ENCODE measurements around the gene SCRT2. TPM values are rescaled to one million over a fixed set of nuclear protein-coding genes. Genes with fewer than 3 reads are reported as not detected.
"Not testable (repeated sequence)": the region's sequence is repeated elsewhere in the genome, so short reads cannot be mapped to it uniquely, and the experiment has no call there.

The SCRT2 gene
- total RNA-seq, 1 donor from 2014 or later, result not detected

DNA sequence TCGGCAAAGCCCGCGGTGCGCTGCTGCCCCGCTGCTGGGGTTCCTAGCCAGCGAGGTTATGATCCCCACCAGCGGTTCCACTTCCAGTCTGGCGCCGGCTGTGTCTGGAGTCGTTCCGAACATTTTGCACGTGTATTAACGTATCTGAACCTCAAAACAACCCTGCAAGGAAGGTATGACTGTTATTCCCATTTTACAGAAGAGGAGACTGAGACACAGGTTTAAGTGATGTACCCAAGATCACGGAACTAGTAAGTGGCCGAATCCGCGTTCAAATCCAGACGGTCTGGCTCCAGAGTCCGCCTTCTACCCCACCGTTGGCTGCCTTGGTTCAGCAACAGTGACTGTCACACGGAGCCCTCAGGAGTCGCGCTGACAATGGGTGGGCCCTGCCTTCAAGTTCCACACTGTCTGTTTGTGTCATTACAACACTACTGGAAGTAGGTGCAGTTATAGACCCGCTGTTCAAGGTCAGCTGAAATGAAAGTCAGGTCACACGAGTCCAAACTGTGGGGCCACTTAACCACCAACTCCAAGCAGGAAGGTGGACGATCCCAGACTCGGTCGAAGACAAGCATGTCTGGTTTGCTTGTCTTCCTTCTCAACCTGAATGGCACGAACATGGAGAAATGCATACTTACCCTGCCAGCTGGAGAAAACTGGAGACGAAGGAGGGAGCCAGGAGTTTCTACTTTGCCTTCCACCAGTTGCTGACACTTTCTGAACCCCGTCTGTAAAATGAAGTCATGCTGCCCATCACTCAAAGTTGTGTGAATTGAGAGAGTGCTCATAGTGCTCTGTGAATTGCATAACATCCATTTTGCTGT is 21.8 kb downstream of the SCRT2 start:
- DNase-seq (ENCODE audit: low spot score), result no peak

DNA sequence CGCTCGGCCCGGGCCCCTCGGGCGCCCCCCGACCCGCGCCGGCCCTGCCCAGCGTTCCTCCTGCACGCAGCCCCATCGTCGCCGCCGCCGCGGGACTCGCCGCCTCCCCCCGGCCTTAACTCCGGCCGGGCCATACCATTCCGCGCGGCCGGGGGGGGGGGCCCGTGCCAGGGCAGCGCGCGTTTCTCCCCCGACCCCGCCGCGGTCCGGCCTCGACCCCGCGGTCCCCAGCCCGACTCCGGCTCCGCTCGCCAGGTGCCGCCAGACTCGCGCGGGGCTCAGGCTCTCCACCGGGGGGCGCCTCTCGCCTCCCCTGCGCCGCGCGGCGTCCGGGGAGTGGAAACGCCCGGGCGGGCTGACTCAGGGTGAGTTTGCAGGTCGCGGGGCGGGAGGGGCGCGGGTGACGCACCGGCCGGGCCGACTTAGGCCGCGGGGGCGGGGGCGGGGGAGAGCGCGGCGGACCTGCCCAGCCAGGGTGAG is 22.5 kb downstream of the SCRT2 start, which contains the start of gene SRXN1:
SRXN1 (minus strand) TSS at position 91 of the 480 bp plus-strand sequence; CDS start at position 76, 15 bp downstream.
- DNase-seq (ENCODE audit: low spot score), result peak; percentile 97

DNA sequence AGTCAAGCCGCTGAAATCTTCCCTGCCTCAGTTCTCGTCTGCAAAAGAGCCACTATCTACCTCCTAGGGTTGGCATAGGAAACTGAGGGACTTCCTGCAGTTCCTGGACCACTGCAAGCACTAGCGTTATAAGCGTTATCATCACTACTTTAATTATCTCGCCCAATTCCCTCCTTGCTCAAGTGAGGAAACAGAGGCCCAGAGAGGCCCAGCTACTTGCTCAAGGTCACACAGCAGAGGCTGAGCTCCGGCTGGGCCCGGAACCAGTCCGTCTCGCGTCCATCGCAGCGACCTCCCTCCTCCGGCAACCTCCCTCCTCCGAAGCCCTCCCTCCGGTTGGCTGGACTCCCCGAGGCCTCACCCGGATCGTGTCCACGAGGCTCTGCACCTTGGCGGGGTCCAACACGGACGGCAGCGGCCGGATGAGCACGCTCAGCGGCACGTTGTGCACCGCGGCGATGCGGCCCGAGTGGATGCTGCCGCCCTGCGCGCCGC is 22.9 kb downstream of the SCRT2 start:
- no peak for DNase-seq (ENCODE audit: low spot score)

DNA sequence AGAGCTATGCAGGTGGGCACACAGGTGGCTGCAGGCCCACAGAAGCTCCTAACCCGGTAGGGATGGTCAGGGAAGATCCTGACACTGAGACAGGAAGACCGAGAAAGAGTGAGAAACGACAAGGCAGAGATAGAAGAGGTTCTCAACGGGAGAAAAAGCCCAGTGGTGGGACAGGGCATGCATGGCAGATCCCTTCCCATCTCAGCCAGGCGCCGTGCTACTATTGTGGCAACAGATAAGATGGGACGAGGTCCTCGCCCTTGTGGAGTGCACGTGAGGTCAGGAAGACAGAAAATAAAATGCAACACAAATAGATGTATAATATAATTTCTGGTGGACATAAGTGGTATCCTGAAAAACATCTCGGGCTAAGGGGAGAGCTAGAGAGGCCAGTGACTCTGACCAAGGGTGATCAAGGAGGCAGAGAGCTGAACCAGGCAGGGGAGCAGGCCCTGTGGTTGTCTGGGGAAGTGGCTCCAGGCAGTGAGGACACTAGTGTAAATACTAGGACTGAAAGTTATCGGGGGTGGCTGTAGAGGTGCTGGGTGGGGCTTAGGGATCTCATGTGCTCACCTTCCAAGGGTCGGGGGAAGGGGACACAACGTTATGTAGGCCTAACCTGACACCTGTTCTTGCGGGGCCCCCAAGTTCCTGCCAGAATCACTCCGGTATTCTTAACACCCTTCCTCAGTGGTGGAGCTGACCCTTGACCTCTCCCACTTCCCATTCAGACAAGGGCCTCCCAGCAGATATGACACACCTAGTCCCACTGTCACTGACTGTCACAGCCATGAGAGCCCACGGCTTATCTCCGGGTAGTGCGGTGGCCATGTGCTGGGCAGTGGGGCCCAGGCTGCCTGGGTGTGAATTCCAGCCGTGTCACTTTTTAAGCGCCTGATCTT is 23.6 kb downstream of the SCRT2 start:
- no peak for DNase-seq (ENCODE audit: low spot score)

DNA sequence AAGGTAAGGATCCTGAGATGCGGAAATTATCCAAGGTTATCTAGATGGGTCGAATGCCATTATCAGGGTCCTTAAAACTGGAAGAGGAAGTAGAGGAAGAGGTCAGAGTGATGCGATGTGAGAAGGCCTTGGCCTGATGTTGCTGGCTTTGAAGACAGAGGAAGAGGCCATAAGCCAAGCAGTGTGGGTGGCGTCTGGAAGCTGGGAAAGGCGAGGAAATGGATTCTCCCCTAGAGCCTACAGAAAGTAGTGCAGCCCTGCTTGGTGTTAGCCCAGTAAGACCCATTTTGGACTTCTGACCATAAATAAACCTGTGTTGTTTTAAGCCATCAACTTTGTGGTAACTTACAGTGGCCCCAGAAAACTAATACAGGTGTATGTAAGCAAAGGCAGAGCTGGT is 24.6 kb downstream of the SCRT2 start:
- DNase-seq (ENCODE audit: low spot score), result no peak

DNA sequence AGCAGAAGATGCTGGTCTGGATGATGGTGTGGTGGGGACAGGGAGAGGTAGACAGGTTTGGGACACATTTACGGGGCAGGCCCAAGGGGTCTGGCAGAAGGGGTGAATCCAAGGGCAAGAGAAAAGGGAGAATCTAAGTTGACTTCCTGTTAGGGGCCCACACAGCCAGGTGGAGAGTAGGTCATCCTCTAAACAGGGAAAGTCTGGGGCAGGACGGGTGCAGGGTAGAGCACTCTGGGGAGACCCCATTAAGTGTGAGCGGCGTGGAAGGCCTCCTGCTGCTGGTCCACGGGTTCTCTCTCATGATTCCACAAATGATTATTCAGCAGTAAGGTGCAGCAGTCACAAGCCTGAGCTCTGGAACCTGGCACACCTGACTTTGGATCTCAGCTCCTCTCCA is 25.3 kb downstream of the SCRT2 start:
- no peak for DNase-seq (ENCODE audit: low spot score)

DNA sequence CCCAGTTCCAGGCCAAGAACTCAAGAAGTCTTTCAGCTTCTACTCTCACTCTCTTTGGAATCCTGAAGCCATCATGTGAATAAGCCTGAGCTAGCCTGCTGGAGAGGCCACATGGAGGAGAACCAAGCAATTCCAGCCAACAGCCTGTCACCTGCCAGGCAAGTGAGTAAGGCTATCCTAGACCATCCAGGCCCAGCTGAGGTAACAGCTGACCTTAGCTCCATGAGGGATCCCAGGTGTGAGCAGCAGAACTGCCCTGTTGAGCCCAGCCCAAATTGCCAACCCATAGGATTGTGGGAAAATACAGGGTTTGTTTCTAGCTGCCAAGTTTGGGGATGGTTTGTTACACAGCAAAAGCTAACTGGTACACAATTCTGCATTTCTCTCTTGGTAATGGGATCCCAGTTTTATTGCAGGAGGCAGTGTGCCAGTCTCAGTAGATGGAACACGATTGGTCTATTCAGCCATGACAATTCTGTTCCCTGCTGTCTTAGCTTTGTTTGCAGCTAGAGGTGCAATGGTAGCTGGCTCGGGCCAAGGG is 28.1 kb downstream of the SCRT2 start:
- DNase-seq (ENCODE audit: low spot score), result no peak

DNA sequence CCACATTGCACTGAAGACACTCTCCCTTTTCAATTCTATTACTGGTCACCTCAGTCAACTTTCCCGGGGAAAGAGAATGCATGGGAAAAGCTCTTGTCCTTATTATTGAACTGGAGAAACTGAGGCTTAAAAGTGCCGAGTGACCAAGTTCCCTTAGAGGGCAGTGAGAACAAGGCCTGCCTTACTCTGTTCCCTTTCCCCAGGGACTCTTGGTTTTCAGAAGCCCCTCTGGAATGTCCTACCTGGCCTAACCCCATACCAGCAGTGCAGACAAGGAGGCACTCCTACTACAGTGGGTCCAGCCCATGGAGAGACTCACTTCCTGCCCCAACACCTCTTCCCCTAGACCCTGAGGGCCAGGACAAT is 28.8 kb downstream of the SCRT2 start:
- no peak for DNase-seq (ENCODE audit: low spot score)

DNA sequence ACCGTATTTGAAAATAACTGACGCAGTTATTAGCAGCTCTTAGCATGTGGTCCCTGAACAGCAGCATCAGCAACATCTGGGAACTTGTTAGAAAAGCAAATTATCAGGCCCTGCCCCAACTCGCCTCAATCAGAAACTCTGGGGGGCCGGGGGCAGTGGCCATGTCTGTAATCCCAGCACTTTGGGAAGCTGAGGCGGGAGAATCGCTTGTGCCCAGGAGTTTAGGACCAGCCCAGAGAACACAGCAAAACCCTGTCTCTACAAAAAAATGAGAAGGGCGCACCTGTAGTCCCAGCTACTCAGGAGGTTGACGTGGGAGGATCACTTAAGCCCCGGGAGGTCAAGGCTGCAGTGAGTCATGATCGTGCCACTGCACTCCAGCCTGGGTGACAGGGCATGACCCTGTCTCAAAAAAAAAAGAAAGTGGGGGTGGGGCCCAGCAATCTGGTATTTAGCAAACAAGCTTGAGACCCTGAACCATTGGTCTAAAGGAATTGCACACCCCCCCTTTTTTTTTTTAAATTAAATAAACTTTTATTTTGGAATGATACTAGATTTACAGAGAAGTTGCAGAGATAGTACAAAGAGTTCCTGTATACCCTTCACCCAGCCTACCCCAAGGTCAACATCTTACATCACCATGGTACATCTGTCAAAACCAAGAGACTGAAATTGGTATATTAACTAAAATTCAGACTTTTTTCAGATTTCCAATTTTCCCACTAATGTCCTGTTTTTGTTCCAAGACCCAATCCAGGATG is 29.3 kb downstream of the SCRT2 start:
- DNase-seq (ENCODE audit: low spot score), result no peak

DNA sequence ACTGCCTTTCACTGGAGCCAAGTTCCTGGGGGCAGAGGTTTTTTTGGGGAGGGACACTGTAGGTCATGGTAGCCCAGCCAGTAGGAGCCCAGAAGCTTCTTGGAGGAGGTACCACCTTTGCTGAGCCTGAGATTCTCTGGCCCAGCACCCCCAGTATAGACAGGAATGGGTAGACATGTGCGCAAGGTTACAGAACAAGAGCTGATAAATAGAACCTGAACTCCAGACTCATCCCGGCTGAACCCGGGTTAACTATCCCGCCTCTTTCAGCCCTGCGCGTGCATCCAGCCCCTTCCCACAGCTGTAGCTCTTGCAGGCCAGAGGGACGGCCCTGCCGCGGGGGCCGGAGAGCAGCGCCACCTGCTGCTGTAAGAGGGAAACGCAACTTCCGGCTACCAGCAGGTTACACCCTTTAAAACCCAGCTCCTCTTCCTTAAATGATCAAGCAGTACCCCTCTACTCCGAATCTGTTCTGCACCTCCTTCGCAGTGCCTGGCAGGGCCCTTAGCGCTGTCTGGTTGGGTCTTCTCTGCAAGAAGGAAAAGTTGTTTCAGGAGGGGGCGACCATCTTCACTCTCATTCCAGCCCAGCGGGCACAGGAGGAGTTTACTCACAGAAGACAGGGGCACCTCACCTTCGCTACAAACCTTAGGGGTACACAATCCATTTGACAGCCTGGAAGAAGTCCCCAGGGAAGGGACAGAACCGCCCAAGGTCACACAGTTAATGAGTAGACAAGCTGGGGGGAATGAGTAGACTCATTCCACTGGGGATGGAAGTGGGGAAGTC is 30.1 kb downstream of the SCRT2 start:
- no peak for DNase-seq (ENCODE audit: low spot score)

DNA sequence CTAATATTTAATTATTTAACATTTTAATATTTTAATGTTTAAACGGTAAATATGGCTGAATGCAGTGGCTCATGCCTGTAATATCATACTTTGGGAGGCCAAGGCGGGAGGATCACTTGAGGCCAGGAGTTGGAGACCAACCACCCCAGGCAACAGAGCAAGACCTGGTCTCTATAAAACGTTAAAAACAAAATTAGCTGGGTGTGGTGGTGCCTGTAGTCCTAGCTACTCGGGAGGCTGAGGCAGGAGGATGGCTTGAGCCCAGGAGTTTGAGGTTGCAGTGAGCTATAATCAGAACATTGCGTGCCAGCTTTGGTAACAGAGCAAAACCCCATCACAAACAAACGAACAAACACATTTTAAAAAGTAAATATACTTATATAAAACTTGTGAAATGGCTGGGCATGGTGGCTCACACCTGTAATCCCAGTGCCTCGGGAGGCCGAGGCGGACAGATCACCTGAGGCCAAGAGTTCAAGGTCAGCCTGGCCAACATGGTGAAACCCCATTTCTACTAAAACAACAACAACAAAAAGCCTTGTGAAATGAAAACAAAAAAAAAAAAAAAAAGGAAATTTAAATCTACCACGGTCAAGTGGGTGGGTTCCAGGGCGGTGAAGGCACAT is 30.8 kb downstream of the SCRT2 start:
- DNase-seq (ENCODE audit: low spot score), result no peak

DNA sequence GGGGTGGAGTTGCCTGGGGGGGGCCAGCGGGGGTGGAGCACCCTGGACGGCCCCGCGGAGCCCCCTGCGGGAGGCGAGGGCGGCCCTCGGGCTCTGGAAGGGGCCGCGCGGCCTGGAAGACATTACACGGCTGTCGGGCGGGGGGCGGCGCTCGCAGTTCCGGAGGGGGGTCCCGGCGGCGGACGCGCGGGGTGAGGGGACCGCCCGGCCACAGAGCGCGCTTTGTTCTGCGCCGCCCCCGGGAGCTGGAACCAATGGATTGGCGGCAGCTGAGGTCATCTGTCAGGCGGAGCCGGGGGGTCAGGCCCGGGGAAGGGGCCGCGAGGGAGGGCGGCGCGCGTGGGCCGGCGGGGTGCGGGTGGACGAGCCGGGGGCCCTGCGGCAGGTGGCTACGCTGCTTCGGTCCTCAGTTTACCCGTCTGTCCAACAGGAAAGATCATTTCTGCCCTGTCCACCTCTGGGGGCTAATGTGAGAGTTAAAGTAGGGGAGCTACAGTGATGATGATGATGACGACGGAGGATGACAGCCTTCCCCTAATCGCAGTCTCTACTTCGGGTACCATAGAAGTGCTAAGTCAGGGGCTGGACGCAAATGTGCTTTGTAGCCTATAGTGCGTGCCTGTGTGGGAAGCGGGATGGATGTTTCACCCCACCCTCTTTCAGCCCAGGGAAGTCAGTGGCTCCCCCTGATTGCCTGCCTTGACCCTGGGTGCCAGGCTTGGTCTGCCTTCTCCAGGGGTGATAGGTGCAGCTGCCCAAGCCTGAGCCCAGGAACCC is 33.0 kb downstream of the SCRT2 start:
- no peak for DNase-seq (ENCODE audit: low spot score)

DNA sequence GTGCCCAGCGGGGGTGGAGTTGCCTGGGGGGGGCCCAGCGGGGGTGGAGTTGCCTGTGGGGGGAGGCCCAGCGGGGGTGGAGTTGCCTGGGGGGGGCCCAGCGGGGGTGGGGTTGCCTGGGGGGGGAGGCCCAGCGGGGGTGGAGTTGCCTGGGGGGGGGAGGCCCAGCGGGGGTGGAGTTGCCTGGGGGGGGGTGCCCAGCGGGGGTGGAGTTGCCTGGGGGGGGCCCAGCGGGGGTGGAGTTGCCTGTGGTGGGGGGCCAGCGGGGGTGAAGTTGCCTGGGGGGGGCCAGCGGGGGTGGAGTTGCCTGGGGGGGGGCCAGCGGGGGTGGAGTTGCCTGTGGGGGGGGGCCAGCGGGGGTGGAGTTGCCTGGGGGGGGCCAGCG is 33.6 kb downstream of the SCRT2 start:
- not testable (repeated sequence) for DNase-seq (ENCODE audit: low spot score)

DNA sequence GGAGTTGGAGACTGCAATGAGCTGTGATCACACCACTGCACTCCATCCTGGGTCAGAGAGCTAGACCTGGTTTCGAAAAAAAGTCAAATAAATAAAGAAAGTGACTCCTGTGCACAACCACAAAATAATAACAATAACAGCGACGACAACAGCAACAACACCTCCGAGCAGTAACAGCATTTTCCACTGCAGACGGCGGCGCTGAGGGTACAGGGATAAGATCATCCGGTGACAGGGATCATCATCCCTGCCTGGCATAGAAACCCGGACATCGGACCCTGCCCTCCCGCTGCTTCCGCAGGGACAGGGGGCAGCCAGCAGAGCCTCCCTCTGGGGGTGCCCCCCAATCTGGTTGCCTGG is 34.1 kb downstream of the SCRT2 start:
- DNase-seq (ENCODE audit: low spot score), result no peak

DNA sequence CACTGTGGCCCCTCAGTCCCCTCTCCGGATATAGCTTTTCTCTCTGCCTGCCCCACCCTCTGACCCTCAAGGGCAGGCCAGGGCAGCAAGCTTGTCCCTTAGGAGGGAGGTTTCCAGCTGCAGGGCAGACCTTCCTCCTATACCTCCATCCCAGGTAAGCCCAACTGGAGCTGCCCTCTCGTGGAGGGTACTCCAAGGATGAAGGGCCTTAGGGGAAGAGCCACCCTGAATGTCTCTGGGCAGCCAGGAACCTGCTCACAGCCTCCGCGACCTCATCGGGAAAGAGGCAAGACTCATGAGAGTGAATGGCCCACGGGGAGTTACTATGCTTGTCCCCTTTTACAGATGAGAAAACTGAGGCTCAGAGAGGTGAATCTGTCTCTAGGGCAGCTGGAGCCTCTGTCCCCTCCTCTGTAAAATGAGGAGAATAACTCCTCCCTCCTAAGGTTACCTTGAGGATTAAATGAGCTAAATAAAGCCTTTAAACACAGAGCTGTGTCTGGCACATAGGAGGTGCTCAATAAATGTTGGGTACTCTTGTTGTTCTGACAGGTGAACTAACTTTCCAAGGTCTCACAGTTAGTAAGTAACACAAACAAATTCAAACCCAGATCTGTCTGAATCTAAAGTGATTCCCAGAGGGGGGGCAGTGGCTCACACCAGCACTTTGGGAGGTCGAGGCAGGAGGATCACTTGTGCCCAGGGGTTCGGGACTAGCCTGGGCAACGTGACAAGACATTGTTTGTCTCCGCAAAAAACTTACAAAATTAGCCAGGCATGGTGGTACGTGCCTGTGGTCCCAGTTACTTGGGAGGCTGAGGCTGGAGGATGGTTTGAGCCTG is 34.7 kb downstream of the SCRT2 start:
- DNase-seq (ENCODE audit: low spot score), result no peak

DNA sequence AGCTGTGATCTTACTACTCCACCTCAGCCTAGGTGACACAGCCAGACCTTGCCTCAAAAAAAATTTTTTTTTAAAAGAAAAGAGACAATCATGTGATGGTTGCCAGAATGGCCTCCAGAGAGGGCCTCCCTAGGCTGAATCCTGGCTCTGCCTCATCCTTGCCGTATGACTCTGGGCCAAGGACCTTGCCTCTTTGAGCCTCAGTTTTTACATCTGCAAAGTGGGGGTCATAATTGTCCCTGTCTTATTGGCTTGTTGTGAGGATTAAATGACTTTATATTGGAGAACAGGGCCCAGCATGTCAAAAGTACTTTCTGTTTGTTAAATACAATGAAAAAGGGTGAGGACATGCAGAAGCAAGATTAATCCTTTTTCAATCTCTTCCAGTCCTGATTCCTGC is 37.0 kb downstream of the SCRT2 start:
- DNase-seq (ENCODE audit: low spot score), result no peak

DNA sequence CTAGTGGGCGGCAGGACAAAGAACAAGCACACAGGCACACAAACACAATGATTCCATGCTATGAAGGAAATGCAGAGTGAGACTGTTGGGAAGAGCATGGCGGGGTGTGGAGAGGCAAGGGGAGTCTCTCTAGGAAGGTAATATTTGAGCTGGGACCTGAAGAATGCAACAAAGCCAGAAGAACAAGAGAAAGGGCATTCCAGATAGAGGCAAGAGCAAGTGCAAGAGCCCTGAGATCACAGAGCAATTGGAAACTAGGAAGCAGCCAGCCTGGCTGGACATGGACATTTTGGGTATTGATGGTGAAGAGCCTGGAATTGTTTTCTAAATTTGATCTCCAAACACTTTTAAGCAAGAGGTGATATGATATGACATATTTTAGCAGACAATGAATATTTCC is 38.0 kb downstream of the SCRT2 start:
- no peak for DNase-seq (ENCODE audit: low spot score)

DNA sequence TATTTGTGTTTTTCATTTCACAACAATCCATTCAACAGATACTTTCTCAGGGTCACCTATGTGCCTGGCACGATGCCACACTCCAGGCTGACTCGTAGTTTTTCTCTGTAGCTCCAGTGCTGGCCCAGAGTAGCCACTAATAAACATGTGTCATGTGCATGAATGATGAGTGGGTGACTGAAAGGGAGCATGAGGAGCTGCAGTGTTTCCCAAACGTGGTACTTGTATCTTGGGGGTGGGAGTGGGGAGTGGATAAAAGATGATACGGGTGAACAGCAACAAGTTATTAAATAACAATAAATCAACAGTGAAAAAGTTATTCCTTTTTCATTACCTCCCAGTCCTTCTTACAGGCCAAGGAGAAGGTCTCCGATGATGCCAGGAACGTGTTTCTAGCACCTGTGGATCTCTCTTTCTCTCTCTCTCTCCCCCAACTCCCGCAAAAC is 39.7 kb downstream of the SCRT2 start:
- DNase-seq (ENCODE audit: low spot score), result no peak

Measured in mesenteric fat pad (tissue), 1 donor.